Muscle of arm (tissue), 14 donors: ENCODE results near the gene RIN1. TPM values are rescaled to one million over a fixed set of nuclear protein-coding genes. Genes with fewer than 3 reads are reported as not detected.
"Not testable (repeated sequence)": the region's sequence is repeated elsewhere in the genome, so short reads cannot be mapped to it uniquely, and the experiment has no call there.

ENCODE experiments used
- DNase-seq: peaks from one replicate; pipeline ENCODE4 v3.0.0-alpha.2; 2013
- long read RNA-seq, 11 donors: transcript quantifications; one replicate each; lab custom pipeline, GENCODE V29; 2026
- polyA plus RNA-seq, 12 donors: library from polyadenylated mRNA; unstranded; fragments of 120-200 nt; gene quantifications; one replicate each; pipeline ENCODE4 v1.2.1, GENCODE V29; 2013; ENCODE audit not compliant: insufficient read length in 12 of 12

Gene RIN1
- 10 to 100 TPM in 1 of 12 donors, 1 to 10 TPM in 9, not detected in 2; 4.1 to 11.7 (median 5.9) TPM for polyA plus RNA-seq
- long read RNA-seq, donor 1, partial matches to known transcripts, result 0 of 2 reads
- long read RNA-seq, donor 1, other reads (novel, unspliced or antisense), result 0 of 2 reads
- long read RNA-seq, donor 2, partial matches to known transcripts, result 0 of 1 reads
- long read RNA-seq, donor 2, other reads (novel, unspliced or antisense), result 0 of 1 reads
- long read RNA-seq, donor 3, partial matches to known transcripts, result 0 of 1 reads
- long read RNA-seq, donor 3, other reads (novel, unspliced or antisense), result 0 of 1 reads
- long read RNA-seq, donor 4, partial matches to known transcripts, result 0 of 1 reads
- long read RNA-seq, donor 4, other reads (novel, unspliced or antisense), result 0 of 1 reads
- long read RNA-seq, donor 5, result 0 reads
- long read RNA-seq, donor 6, partial matches to known transcripts, result 0 of 1 reads
- long read RNA-seq, donor 6, other reads (novel, unspliced or antisense), result 0 of 1 reads
- long read RNA-seq, donor 7, result 0 reads
- long read RNA-seq, donor 8, partial matches to known transcripts, result 0 of 4 reads
- long read RNA-seq, donor 8, other reads (novel, unspliced or antisense), result 0 of 4 reads
- long read RNA-seq, donor 9, partial matches to known transcripts, result 0 of 1 reads
- long read RNA-seq, donor 9, other reads (novel, unspliced or antisense), result 0 of 1 reads
- long read RNA-seq, donor 10, partial matches to known transcripts, result 0 of 2 reads
- long read RNA-seq, donor 10, other reads (novel, unspliced or antisense), result 0 of 2 reads
- long read RNA-seq, donor 11, partial matches to known transcripts, result 0 of 1 reads
- long read RNA-seq, donor 11, other reads (novel, unspliced or antisense), result 0 of 1 reads

GRCh38 chr11:66336234-66337102 is at the start of gene RIN1:
Gene RIN1 (minus strand): TSS chr11:66336434. CDS start chr11:66336402, 32 bp downstream.
- no peak for DNase-seq

- DNase-seq, result not testable (repeated sequence)
Measured at GRCh38 chr11:66384316-66384715, 48.1 kb upstream of the RIN1 start.

- DNase-seq, result not testable (repeated sequence)
Measured at GRCh38 chr11:66380264-66380663, 44.0 kb upstream of the RIN1 start.

GRCh38 chr11:66373690-66374287 is 37.6 kb upstream of the RIN1 start:
- DNase-seq, result not testable (repeated sequence)

- no peak for DNase-seq
Measured at GRCh38 chr11:66373265-66373664, 37.0 kb upstream of the RIN1 start.

GRCh38 chr11:66371627-66372415 is 35.6 kb upstream of the RIN1 start, which contains the start of gene SLC29A2:
Gene SLC29A2 (minus strand): TSS chr11:66371760. CDS start chr11:66371591, 169 bp downstream.
- no peak for DNase-seq

- DNase-seq, result no peak
Measured at GRCh38 chr11:66369073-66369894, 33.0 kb upstream of the RIN1 start.

GRCh38 chr11:66368484-66368883 is 32.2 kb upstream of the RIN1 start:
- DNase-seq, result no peak

- DNase-seq, result no peak
Measured at GRCh38 chr11:66367561-66368312, 31.5 kb upstream of the RIN1 start.

GRCh38 chr11:66366844-66367477 is 30.7 kb upstream of the RIN1 start:
- no peak for DNase-seq

- no peak for DNase-seq
Measured at GRCh38 chr11:66365711-66366619, 29.7 kb upstream of the RIN1 start.

- no peak for DNase-seq
Measured at GRCh38 chr11:66365166-66365565, 28.9 kb upstream of the RIN1 start.

- DNase-seq, result no peak
Measured at GRCh38 chr11:66363805-66364535, 27.7 kb upstream of the RIN1 start.

- DNase-seq, result no peak
Measured at GRCh38 chr11:66363187-66363601, 27.0 kb upstream of the RIN1 start.

GRCh38 chr11:66362481-66363147 is 26.4 kb upstream of the RIN1 start:
- DNase-seq, result no peak

- no peak for DNase-seq
Measured at GRCh38 chr11:66361502-66361941, 25.3 kb upstream of the RIN1 start.
